HepG2 (cell line): ENCODE results near the gene SAMD4B. TPM values are rescaled to one million over a fixed set of nuclear protein-coding genes. Genes with fewer than 3 reads are reported as not detected.

Source experiments
- ATAC-seq: fragments of 200-7000 bp; cut with Tn5 transposase; 3 replicates; pipeline ENCODE4 v1.9.1; 2020; ENCODE audit warnings: mild to moderate bottlenecking, moderate library complexity
- BruUV-seq: library from RNA; stranded (reverse); fragments of 400-500 nt; replicated peaks from 2 replicates; lab custom pipeline; 2021; lab: Mats Ljungman, UMichigan
- CTCF ChIA-PET: fragments of 300-600 bp; formaldehyde crosslinking; extraction: SDS; loops from one replicate; lab custom pipeline; 2021; ENCODE audit warnings: low total read pairs, inconsistent platforms, low intra/inter-chr PET ratio; lab: Yijun Ruan, JAX
- POLR2A ChIA-PET: fragments of 350-600 bp; sonication (Branson Sonifier 250); formaldehyde crosslinking; loops from one replicate; lab custom pipeline; 2020; ENCODE audit warnings: antibody characterized with exemption, inconsistent platforms; lab: Yijun Ruan, JAX
- DNase-seq: peaks from one replicate; pipeline ENCODE4 v3.0.0-alpha.2; 2015; ENCODE audit warnings: low spot score
- FAIRE-seq: peaks from 3 replicates; lab custom pipeline; 2011; peaks lifted over from hg19 to GRCh38; lab: Jason Lieb, UNC
- H2AFZ ChIP-seq: one replicate; pipeline ENCODE4 v1.6.1; 2011; ENCODE audit warnings: low read length, inconsistent platforms
- H3K27ac ChIP-seq: fragments of 300-600 bp; 3 replicates; pipeline ENCODE4 v1.8.0; 2011; ENCODE audit warnings: mixed run types, mild to moderate bottlenecking, mixed read lengths, low read length, inconsistent platforms; ENCODE audit not compliant: insufficient read depth; ENCODE audit errors: extremely low read length
- H3K27me3 ChIP-seq, 2 experiments: fragments of 200-600 bp in 1 of 2; 2 replicates in 1 of 2; 3 replicates in 1 of 2; pipeline versions ENCODE4 v1.6.0 to v1.8.0; 2011; ENCODE audit warnings: low read length in 2 of 2, mild to moderate bottlenecking in 2 of 2, moderate library complexity in 2 of 2, inconsistent platforms in 1 of 2; ENCODE audit not compliant: insufficient read depth in 2 of 2, control insufficient read depth in 1 of 2
- H3K36me3 ChIP-seq, 2 experiments: fragments of 200-600 bp in 1 of 2; replicated peaks in 1 of 2; 2 replicates in 1 of 2; 3 replicates in 1 of 2; pipeline versions ENCODE4 v1.5.1 to v1.8.0; 2011; ENCODE audit warnings: low read length in 2 of 2, inconsistent platforms in 1 of 2; ENCODE audit not compliant: insufficient read depth in 2 of 2, control insufficient read depth in 1 of 2
- H3K4me1 ChIP-seq: 2 replicates; pipeline ENCODE4 v1.5.1; 2012; ENCODE audit warnings: low read length, inconsistent platforms; ENCODE audit not compliant: insufficient read depth
- H3K4me2 ChIP-seq: 2 replicates; pipeline ENCODE4 v1.6.0; 2011; ENCODE audit warnings: low read depth, low read length, inconsistent platforms
- H3K4me3 ChIP-seq, 3 experiments: fragments of 200-600 bp in 1 of 3; sonication (generic), shearing (Covaris generic) in 1 of 3; replicated peaks in 1 of 3; 2 replicates each; pipeline ENCODE4 v1.5.1; 2011 to 2016; ENCODE audit warnings: low read length in 3 of 3, inconsistent platforms in 2 of 3, low read depth in 2 of 3, mild to moderate bottlenecking in 2 of 3, control low read depth in 1 of 3, mixed read lengths in 1 of 3; ENCODE audit not compliant: insufficient read depth in 1 of 3
- H3K79me2 ChIP-seq: one replicate; pipeline ENCODE4 v1.6.1; 2011; ENCODE audit warnings: low read length, inconsistent platforms; ENCODE audit not compliant: insufficient read depth
- H3K9ac ChIP-seq: 2 replicates; pipeline ENCODE4 v1.6.0; 2011; ENCODE audit warnings: mild to moderate bottlenecking, low read depth, low read length, inconsistent platforms; ENCODE audit not compliant: insufficient read depth
- H3K9me3 ChIP-seq: 2 replicates; pipeline ENCODE4 v1.5.1; 2012; ENCODE audit warnings: mild to moderate bottlenecking, low read length
- H4K20me1 ChIP-seq: 2 replicates; pipeline ENCODE4 v1.6.0; 2011; ENCODE audit warnings: inconsistent platforms, mild to moderate bottlenecking, low read length, moderate library complexity; ENCODE audit not compliant: insufficient read depth
- RORA ChIP-seq: sonication (generic); formaldehyde crosslinking; IDR thresholded peaks from 2 replicates; pipeline ENCODE4 v1.5.0; 2020; ENCODE audit warnings: mild to moderate bottlenecking, missing genetic modification reagents, moderate library complexity
- RXRA ChIP-seq: sonication (generic); formaldehyde crosslinking; IDR thresholded peaks from 2 replicates; pipeline ENCODE4 v1.5.1; 2020; ENCODE audit warnings: missing genetic modification reagents
- YY1 ChIP-seq: IDR thresholded peaks from 2 replicates; pipeline ENCODE4 v1.6.1; 2011; ENCODE audit warnings: low read length, low read depth, moderate library complexity, mild to moderate bottlenecking; ENCODE audit not compliant: insufficient read depth, insufficient replicate concordance
- ZNF230 ChIP-seq: sonication (generic); formaldehyde crosslinking; IDR thresholded peaks from 2 replicates; pipeline ENCODE4 v1.4.0; 2020; ENCODE audit warnings: mild to moderate bottlenecking, missing genetic modification reagents
- WGBS: methylation state at CpG from one replicate; pipeline ENCODE4 v1.1.6; 2017; ENCODE audit warnings: low lambda C conversion rate; 5-methylcytosine and 5-hydroxymethylcytosine counted together
- in situ Hi-C: cut with HindIII; loops from 2 replicates; pipeline ENCODE4 v1.10.0; 2017; ENCODE audit warnings: low pct_unique_long_range_greater_than_20kb; ENCODE audit not compliant: extremely low pct_ligation_motif_present
- intact Hi-C: fragments of 100-400 bp; cut with micrococcal nuclease; formaldehyde crosslinking; loops from one replicate; pipeline ENCODE4 v1.10.0; 2022; ENCODE audit not compliant: unreplicated experiment
- polyA plus RNA-seq, 8 experiments: library from polyadenylated mRNA; depleted of rRNA in 3 of 8; stranded (reverse) in 7 of 8; unstranded in 1 of 8; fragments of >200 nt; fragmentation: Illumina TruSeq in 4 of 8; extraction: Trizol in 4 of 8; gene quantifications; 2 replicates each; pipeline versions ENCODE4 v1.2.1 to v1.2.3, GENCODE V29; 2011 to 2016; ENCODE audit warnings: low read depth in 4 of 8, missing spikeins in 1 of 8, mixed read lengths in 1 of 8; ENCODE audit not compliant: insufficient read depth in 1 of 8
- total RNA-seq, 5 experiments: library from RNA; depleted of rRNA; stranded (reverse); fragments of >200 nt; fragmentation: Illumina TruSeq; extraction: Trizol; gene quantifications; 2 replicates each; pipeline ENCODE4 v1.2.3, GENCODE V29; 2016; ENCODE audit warnings: low read depth in 1 of 5
- TF ChIP-seq, protein P1 (sequence below): IDR thresholded peaks from 2 replicates; pipeline ENCODE4 v1.6.1; 2012; ENCODE audit warnings: low read length, improper control_type of control experiment
- TF ChIP-seq, protein P2 (sequence below): sonication (generic); formaldehyde crosslinking; IDR thresholded peaks from 2 replicates; pipeline ENCODE4 v1.4.0; 2020; ENCODE audit warnings: mild to moderate bottlenecking, missing genetic modification reagents

SAMD4B gene
- total and polyA plus RNA-seq, 2 of the 13 experiments (the other 11 are each of a cell fraction or from before 2014, with no cell fraction given), result 26.0 to 31.8 TPM

DNA sequence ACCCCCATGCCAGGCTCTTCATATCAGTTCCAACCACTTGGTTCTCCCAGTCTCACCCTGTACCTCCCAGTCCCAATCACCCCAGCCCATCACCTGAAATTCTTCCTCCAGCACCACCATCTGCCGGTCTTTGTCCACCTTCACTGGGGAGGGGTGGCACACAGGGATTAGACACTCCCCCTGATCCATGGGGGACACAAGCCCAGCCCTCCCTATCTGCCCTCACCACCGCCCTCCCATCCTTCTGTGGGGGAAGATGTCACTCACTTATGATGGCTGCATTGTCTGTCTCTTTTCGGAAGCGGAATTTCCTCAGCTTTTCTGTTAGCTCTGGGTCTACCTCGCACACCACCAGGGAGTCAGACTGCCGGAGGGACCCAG, 7.1 kb upstream of the SAMD4B start:
- intact Hi-C loops (no loop called here), in situ Hi-C loops (no loop called here)
- Histone ChIP-seq H3K4me3 (peak overlapping the region; percentile 31 to 66 (median 43); a peak in 4 of 6 replicates), H3K4me2 (peak overlapping the region; percentile 70), H3K4me1 (peaks cover 66% of the 10 kb centered on the region), H3K36me3 (no peaks in the 10 kb centered on the region), H3K27ac (no peak overlapping the region), H4K20me1 (no peaks in the 10 kb centered on the region), H3K9me3 (no peaks in the 10 kb centered on the region), H3K79me2 (no peaks in the 10 kb centered on the region), H3K9ac (no peak overlapping the region), H3K27me3 (no peaks in the 10 kb centered on the region), H2AFZ (peak overlapping the region; percentile 15)
- TF ChIP-seq YY1, result no peak
- no peak for TF ChIP-seq RORA (CRISPR knock-in tag)
- TF ChIP-seq, protein P1, sequence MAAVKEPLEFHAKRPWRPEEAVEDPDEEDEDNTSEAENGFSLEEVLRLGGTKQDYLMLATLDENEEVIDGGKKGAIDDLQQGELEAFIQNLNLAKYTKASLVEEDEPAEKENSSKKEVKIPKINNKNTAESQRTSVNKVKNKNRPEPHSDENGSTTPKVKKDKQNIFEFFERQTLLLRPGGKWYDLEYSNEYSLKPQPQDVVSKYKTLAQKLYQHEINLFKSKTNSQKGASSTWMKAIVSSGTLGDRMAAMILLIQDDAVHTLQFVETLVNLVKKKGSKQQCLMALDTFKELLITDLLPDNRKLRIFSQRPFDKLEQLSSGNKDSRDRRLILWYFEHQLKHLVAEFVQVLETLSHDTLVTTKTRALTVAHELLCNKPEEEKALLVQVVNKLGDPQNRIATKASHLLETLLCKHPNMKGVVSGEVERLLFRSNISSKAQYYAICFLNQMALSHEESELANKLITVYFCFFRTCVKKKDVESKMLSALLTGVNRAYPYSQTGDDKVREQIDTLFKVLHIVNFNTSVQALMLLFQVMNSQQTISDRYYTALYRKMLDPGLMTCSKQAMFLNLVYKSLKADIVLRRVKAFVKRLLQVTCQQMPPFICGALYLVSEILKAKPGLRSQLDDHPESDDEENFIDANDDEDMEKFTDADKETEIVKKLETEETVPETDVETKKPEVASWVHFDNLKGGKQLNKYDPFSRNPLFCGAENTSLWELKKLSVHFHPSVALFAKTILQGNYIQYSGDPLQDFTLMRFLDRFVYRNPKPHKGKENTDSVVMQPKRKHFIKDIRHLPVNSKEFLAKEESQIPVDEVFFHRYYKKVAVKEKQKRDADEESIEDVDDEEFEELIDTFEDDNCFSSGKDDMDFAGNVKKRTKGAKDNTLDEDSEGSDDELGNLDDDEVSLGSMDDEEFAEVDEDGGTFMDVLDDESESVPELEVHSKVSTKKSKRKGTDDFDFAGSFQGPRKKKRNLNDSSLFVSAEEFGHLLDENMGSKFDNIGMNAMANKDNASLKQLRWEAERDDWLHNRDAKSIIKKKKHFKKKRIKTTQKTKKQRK, result no peak
- TF ChIP-seq, protein P2, sequence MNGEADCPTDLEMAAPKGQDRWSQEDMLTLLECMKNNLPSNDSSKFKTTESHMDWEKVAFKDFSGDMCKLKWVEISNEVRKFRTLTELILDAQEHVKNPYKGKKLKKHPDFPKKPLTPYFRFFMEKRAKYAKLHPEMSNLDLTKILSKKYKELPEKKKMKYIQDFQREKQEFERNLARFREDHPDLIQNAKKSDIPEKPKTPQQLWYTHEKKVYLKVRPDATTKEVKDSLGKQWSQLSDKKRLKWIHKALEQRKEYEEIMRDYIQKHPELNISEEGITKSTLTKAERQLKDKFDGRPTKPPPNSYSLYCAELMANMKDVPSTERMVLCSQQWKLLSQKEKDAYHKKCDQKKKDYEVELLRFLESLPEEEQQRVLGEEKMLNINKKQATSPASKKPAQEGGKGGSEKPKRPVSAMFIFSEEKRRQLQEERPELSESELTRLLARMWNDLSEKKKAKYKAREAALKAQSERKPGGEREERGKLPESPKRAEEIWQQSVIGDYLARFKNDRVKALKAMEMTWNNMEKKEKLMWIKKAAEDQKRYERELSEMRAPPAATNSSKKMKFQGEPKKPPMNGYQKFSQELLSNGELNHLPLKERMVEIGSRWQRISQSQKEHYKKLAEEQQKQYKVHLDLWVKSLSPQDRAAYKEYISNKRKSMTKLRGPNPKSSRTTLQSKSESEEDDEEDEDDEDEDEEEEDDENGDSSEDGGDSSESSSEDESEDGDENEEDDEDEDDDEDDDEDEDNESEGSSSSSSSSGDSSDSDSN, result no peak
- TF ChIP-seq ZNF230 (CRISPR knock-in tag), result no peak
- TF ChIP-seq RXRA (CRISPR knock-in tag), result no peak
- ChIA-PET CTCF (no interaction called here), POLR2A (no interaction called here)
- no TSS peak for BruUV-seq
- DNase-seq, result no peak
- ATAC-seq, result peak; percentile 31
- 19% methylated on average over 6 of the region's 6 CpGs for WGBS
- no peak for FAIRE-seq
